PC-9 (cell line): Measurements from ENCODE around the gene COL4A1. TPM values are rescaled to one million over a fixed set of nuclear protein-coding genes. Genes with fewer than 3 reads are reported as not detected.

Experiments
- BruUV-seq: library from RNA; stranded (reverse); fragments of 400-500 nt; replicated peaks from 2 replicates; lab custom pipeline; 2021; lab: Mats Ljungman, UMichigan
- CTCF ChIA-PET: fragments of 300-600 bp; sonication (Branson Sonifier 250); formaldehyde crosslinking; loops from one replicate; lab custom pipeline; 2022; ENCODE audit warnings: antibody characterized with exemption; lab: Charles Lee
- POLR2A ChIA-PET: fragments of 300-600 bp; sonication (Branson Sonifier 250); formaldehyde crosslinking; loops from one replicate; lab custom pipeline; 2022; ENCODE audit warnings: antibody characterized with exemption; ENCODE audit not compliant: unreplicated experiment; lab: Charles Lee
- DNase-seq, 2 experiments: peaks; one replicate each; pipeline versions ENCODE4 v3.0.0 to v3.0.0-alpha.2; 2015 to 2022; ENCODE audit warnings: mixed read lengths in 1 of 2
- H2AFZ ChIP-seq: fragments of 200-600 bp; sonication (generic); 2 replicates; pipeline ENCODE4 v1.8.1; 2017; ENCODE audit warnings: antibody characterized with exemption
- H3F3A ChIP-seq: fragments of 200-600 bp; sonication (generic); 2 replicates; pipeline ENCODE4 v1.8.1; 2017; ENCODE audit warnings: antibody characterized with exemption, mild to moderate bottlenecking, low read depth; ENCODE audit not compliant: insufficient read depth
- H3K27ac ChIP-seq: fragments of 200-600 bp; sonication (generic); 2 replicates; pipeline ENCODE4 v1.6.1; 2016; ENCODE audit warnings: mixed run types
- H3K27me3 ChIP-seq: fragments of 200-600 bp; sonication (generic); 2 replicates; pipeline ENCODE4 v1.6.1; 2016; ENCODE audit warnings: low read depth, mixed run types; ENCODE audit not compliant: insufficient read depth
- H3K36me3 ChIP-seq: fragments of 200-600 bp; sonication (generic); 2 replicates; pipeline ENCODE4 v1.6.1; 2016; ENCODE audit warnings: low read depth, mixed run types
- H3K4me1 ChIP-seq: fragments of 200-600 bp; sonication (generic); replicated peaks from 2 replicates; pipeline ENCODE4 v1.6.1; 2016; ENCODE audit warnings: mixed run types; ENCODE audit not compliant: insufficient read depth
- H3K4me2 ChIP-seq: fragments of 200-600 bp; sonication (generic); 2 replicates; pipeline ENCODE4 v1.6.1; 2017; ENCODE audit warnings: mixed run types
- H3K4me3 ChIP-seq: fragments of 200-600 bp; sonication (generic); 2 replicates; pipeline ENCODE4 v1.6.1; 2016; ENCODE audit warnings: mixed run types
- H3K79me2 ChIP-seq: fragments of 200-600 bp; sonication (generic); 2 replicates; pipeline ENCODE4 v1.6.1; 2017; ENCODE audit warnings: low read depth, mixed run types
- H3K9me2 ChIP-seq: fragments of 200-600 bp; sonication (generic); 2 replicates; pipeline ENCODE4 v1.8.1; 2017; ENCODE audit warnings: mild to moderate bottlenecking; ENCODE audit not compliant: insufficient read depth
- H3K9me3 ChIP-seq: fragments of 200-600 bp; sonication (generic); 2 replicates; pipeline ENCODE4 v1.8.1; 2016; ENCODE audit warnings: low read depth; ENCODE audit not compliant: insufficient read depth
- H4K20me1 ChIP-seq: fragments of 200-600 bp; sonication (generic); 2 replicates; pipeline ENCODE4 v1.8.1; 2017; ENCODE audit not compliant: insufficient read depth
- EZH2 ChIP-seq: fragments of 200-600 bp; sonication (generic); IDR thresholded peaks from 2 replicates; pipeline ENCODE4 v1.8.0; 2017; ENCODE audit warnings: antibody characterized with exemption, low read depth
- intact Hi-C: fragments of 100-400 bp; cut with micrococcal nuclease; formaldehyde crosslinking; loops from one replicate; pipeline ENCODE4 v1.10.0; 2022; ENCODE audit not compliant: unreplicated experiment
- total RNA-seq: library from RNA; stranded (reverse); gene quantifications from 2 replicates; pipeline ENCODE4 v1.2.3, GENCODE V29; 2021
- TF ChIP-seq, protein P1 (sequence below): fragments of 200-600 bp; sonication (generic); conservative IDR thresholded peaks from 2 replicates; pipeline ENCODE4 v1.6.1; 2017; ENCODE audit warnings: mixed run types, antibody characterized with exemption, mild to moderate bottlenecking, moderate library complexity

Gene COL4A1
- total RNA-seq, 1 experiment from 2014 or later, result 24.5 TPM

DNA sequence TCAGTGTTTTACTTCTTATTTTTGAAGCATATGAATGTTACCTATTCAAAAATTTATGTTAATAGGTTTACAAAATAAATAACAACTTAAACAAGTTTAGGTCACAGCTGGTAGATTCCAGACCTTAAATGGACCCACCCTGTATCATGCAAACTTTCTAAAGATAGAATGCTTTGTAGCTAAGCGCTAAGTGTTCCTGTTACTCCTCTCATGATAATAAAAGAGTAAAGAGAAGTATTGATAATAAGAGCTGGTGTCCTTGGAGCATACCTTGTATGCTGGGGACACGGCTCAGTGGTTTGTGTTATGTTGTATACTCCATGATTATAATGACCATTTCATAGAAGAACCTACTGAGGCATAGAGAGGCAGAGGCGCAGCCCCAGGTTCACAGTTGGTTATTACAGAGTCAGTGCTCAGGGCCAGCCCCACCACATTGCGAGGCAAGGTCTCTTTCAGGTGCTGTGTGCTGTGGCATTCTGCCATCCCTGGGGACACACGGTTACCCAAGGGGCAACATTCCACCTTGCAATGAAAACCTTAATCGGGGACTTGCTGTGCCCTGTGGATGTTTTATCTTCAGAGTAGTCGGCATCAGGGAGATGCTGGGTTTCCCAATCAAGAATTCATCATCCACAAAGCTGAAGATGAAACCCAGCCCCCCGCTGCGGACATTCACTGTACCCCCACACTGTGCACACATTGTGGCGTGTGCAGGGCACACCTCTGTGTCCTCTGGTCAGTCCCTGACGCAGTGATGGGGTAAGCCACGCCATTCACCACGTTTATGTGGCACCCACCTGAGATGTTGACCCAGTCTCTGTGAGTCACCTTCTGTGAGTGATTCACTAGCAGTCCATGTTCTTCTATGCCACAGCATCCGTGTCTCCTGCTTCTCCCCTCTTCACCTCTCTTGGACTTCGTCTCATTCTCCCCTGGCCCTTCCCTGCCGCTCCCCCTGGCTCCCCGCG, 186.7 kb downstream of the COL4A1 start:
- no TSS peak for BruUV-seq
- H2AFZ ChIP-seq, result no peak overlapping the region

DNA sequence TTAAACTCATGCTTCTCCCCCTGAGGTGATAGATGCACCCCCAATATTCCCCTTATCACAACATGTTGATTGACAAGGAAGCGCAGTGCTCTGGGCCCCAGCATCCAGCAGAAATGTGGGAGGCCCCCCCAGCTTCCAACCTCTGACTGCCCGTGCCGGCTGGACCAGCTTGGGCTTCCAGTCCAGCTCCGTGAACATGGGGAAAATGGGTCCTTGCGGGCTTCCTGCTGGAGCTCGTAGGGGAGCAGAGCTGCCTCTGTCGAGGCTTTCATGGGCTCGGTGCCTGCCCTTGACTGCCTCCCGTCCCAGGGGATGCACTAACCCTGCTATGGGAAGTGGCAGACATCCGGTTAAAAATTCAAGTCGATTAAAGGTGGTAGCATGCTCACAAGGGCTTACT, 188.9 kb downstream of the COL4A1 start:
- no TSS peak for BruUV-seq
- CTCF ChIA-PET, result no interaction called here
- no peaks in the 10 kb centered on the region for H3K79me2 ChIP-seq
- H3K36me3 ChIP-seq, result no peaks in the 10 kb centered on the region
- no peak overlapping the region for H2AFZ ChIP-seq
- H3K4me2 ChIP-seq, result no peak overlapping the region
- intact Hi-C loops, result no loop called here
- H3K9me2 ChIP-seq, result no peaks in the 10 kb centered on the region
- no peaks in the 10 kb centered on the region for H3K9me3 ChIP-seq
- DNase-seq, result no peak
- no peak for TF ChIP-seq EZH2
- TF ChIP-seq, protein P1, sequence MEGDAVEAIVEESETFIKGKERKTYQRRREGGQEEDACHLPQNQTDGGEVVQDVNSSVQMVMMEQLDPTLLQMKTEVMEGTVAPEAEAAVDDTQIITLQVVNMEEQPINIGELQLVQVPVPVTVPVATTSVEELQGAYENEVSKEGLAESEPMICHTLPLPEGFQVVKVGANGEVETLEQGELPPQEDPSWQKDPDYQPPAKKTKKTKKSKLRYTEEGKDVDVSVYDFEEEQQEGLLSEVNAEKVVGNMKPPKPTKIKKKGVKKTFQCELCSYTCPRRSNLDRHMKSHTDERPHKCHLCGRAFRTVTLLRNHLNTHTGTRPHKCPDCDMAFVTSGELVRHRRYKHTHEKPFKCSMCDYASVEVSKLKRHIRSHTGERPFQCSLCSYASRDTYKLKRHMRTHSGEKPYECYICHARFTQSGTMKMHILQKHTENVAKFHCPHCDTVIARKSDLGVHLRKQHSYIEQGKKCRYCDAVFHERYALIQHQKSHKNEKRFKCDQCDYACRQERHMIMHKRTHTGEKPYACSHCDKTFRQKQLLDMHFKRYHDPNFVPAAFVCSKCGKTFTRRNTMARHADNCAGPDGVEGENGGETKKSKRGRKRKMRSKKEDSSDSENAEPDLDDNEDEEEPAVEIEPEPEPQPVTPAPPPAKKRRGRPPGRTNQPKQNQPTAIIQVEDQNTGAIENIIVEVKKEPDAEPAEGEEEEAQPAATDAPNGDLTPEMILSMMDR, result no peak
- H3K27me3 ChIP-seq, result no peaks in the 10 kb centered on the region
- no peaks in the 10 kb centered on the region for H4K20me1 ChIP-seq
- H3F3A ChIP-seq, result peaks cover 33% of the 10 kb centered on the region
- H3K4me1 ChIP-seq, result peaks cover 44% of the 10 kb centered on the region
- no peak overlapping the region for H3K27ac ChIP-seq
- no peak overlapping the region for H3K4me3 ChIP-seq
- POLR2A ChIA-PET, result no interaction called here

More for the DNA sequence above, 186.7 kb downstream of the COL4A1 start:
- Histone ChIP-seq H3K9me3 (no peaks in the 10 kb centered on the region), H3K27ac (no peak overlapping the region), H3F3A (peaks cover 12% of the 10 kb centered on the region), H3K4me1 (peaks cover 25% of the 10 kb centered on the region), H3K4me3 (no peak overlapping the region), H4K20me1 (no peaks in the 10 kb centered on the region), H3K27me3 (no peaks in the 10 kb centered on the region), H3K9me2 (no peaks in the 10 kb centered on the region), H3K79me2 (no peaks in the 10 kb centered on the region), H3K36me3 (no peaks in the 10 kb centered on the region), H3K4me2 (peak overlapping the region; percentile 11; the same call in 1 of the 2 replicates)
- intact Hi-C loops, result loop anchor here (10.0 kb wide), 1 partner anchor 785 kb away; no protein-coding TSS in a partner anchor
- DNase-seq, result peak in 1 of 2 experiments; percentile 60
- TF ChIP-seq EZH2, result no peak
- TF ChIP-seq, protein P1, result no peak
- POLR2A ChIA-PET, result no interaction called here
- CTCF ChIA-PET, result no interaction called here

DNA sequence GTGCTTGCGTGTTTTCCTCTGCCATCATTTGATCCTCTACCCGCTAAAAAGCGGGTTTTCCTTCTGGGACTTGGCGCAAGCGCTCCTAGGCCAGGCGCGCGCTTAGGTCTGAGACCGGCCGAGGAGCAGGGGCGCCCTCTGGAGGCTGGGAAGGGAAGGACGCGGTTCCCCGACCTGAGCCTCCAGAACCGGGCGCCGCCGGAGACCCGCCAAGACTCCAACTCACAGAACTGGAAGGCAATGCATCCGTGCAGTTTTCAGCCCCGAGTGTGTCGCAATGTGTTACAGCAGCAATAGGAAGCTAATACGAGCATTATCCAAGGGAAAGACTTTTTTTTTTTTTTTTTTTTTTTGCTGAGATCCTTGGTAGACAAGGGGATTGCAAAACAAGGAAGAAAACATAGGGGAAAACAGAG, 190.9 kb downstream of the COL4A1 start:
- Histone ChIP-seq H3F3A (peaks cover 41% of the 10 kb centered on the region), H3K4me2 (no peak overlapping the region), H3K9me2 (no peaks in the 10 kb centered on the region), H3K36me3 (no peaks in the 10 kb centered on the region), H3K79me2 (no peaks in the 10 kb centered on the region), H3K27ac (no peak overlapping the region), H3K4me3 (no peak overlapping the region), H2AFZ (no peak overlapping the region), H3K4me1 (peaks cover 51% of the 10 kb centered on the region), H3K9me3 (no peaks in the 10 kb centered on the region), H3K27me3 (no peaks in the 10 kb centered on the region), H4K20me1 (no peaks in the 10 kb centered on the region)
- CTCF ChIA-PET, result interaction anchor here (0.5 to 0.7 kb wide), 4 partner anchors 98 to 960 kb away, joined by 3 to 5 read pairs (median 4); no protein-coding TSS in a partner anchor
- no peak for DNase-seq
- POLR2A ChIA-PET, result no interaction called here
- no TSS peak for BruUV-seq
- intact Hi-C loops, result no loop called here
- TF ChIP-seq EZH2, result no peak
- TF ChIP-seq, protein P1, result peak; percentile 58
